Measurements from ENCODE around the gene SPDYE5. TPM values are rescaled to one million over a fixed set of nuclear protein-coding genes. Genes with fewer than 3 reads are reported as not detected.

SPDYE5 gene
- total RNA-seq, 1 donor from 2014 or later: not detected

- ATAC-seq (no peak), DNase-seq (ENCODE audit: low spot score) (peak; percentile 3)
Measured at GRCh38 chr7:75536491-75536890, 44.4 kb downstream of the SPDYE5 start.

- DNase-seq (ENCODE audit: low spot score) (peak; percentile 19), ATAC-seq (no peak)
Measured at GRCh38 chr7:75536940-75537538, 44.9 kb downstream of the SPDYE5 start.

GRCh38 chr7:75537731-75538130, 45.6 kb downstream of the SPDYE5 start:
- DNase-seq (ENCODE audit: low spot score) (no peak), ATAC-seq (no peak)

GRCh38 chr7:75546237-75547015, 54.3 kb downstream of the SPDYE5 start:
- ATAC-seq: no peak
- no peak for DNase-seq (ENCODE audit: low spot score)

Other genes with a start within 250 kb of the SPDYE5 start
- 4.2 TPM for gene TRIM73, start 96.7 kb upstream of the SPDYE5 start, total RNA-seq
- 18.2 TPM for gene POM121C, start 6.0 kb upstream of the SPDYE5 start, total RNA-seq
- gene HIP1, start 246.6 kb downstream of the SPDYE5 start, total RNA-seq: 20.3 TPM

Data from left lobe of liver (tissue), 2 donors.